GM12875 (cell line): ENCODE measurements around the gene MXD4.

ENCODE experiments used
- H3K4me3 ChIP-seq: one replicate; pipeline ENCODE4 v1.5.1; 2011; ENCODE audit warnings: low read depth, low read length, control low read depth
- TF ChIP-seq, protein P1 (sequence below): IDR thresholded peaks from 2 replicates; pipeline ENCODE4 v1.5.1; 2011; ENCODE audit warnings: low read depth, mild to moderate bottlenecking, control low read depth, inconsistent platforms, low read length, moderate library complexity, borderline replicate concordance; ENCODE audit not compliant: insufficient read depth

MXD4 gene

DNA sequence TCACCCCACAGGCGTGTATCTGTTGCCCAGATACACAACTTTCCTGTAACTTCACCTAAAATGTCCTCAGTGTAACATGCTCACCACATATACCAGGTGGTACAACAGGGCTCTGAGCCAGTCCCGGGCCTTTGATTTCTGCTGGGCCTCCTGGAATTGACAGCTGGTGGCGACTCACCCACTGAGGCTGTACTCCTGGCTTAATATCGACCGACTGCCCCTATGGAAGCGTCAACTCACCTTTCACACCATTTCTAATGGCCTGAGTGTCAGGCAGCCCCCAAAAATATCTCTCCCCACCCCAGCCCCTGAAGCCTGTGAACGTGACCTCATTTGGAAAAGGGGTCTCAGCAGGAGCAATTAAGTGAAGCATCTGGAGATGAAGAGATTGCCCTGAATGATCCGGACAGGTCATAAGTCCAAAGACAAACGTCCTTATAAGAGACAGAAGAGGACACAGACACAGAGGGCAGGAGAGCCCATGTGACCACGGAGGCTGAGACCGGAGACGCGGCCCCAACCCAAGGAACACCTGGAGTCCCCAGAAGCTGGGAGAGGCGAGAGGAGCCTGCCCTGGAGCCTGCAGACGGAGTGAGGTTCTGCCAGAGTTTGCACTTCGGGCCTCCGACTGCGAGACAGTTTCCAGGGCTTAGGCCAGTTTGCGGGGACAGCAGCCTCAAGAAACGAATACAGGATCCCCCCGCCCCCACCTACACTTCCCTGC is 12.6 kb upstream of the MXD4 start:
- H3K4me3 ChIP-seq: no peak overlapping the region
- TF ChIP-seq, protein P1, sequence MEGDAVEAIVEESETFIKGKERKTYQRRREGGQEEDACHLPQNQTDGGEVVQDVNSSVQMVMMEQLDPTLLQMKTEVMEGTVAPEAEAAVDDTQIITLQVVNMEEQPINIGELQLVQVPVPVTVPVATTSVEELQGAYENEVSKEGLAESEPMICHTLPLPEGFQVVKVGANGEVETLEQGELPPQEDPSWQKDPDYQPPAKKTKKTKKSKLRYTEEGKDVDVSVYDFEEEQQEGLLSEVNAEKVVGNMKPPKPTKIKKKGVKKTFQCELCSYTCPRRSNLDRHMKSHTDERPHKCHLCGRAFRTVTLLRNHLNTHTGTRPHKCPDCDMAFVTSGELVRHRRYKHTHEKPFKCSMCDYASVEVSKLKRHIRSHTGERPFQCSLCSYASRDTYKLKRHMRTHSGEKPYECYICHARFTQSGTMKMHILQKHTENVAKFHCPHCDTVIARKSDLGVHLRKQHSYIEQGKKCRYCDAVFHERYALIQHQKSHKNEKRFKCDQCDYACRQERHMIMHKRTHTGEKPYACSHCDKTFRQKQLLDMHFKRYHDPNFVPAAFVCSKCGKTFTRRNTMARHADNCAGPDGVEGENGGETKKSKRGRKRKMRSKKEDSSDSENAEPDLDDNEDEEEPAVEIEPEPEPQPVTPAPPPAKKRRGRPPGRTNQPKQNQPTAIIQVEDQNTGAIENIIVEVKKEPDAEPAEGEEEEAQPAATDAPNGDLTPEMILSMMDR: no peak

- H3K4me3 ChIP-seq: no peak overlapping the region
- TF ChIP-seq, protein P1: no peak
Measured at GRCh38 chr4:2273657-2274319, 11.9 kb upstream of the MXD4 start.

GRCh38 chr4:2273221-2273620 is 11.3 kb upstream of the MXD4 start:
- no peak overlapping the region for H3K4me3 ChIP-seq
- TF ChIP-seq, protein P1: no peak

DNA sequence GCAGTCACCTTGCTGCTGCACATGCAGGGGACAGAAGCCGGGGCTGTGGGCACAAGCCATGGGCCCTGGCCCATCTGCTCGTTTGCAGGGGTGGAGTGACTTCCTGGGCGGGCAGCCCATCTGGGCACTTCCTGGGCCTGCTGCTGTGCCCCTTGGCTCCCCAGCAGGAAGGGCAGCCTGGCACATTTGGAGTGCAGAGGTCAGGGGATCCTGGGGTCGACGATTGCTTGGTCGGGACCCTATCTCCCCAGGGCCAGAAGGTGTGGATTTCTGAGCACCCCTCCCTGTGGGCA is 10.9 kb upstream of the MXD4 start:
- TF ChIP-seq, protein P1: no peak
- H3K4me3 ChIP-seq: no peak overlapping the region

GRCh38 chr4:2272026-2272827 is 10.3 kb upstream of the MXD4 start:
- TF ChIP-seq, protein P1: no peak
- no peak overlapping the region for H3K4me3 ChIP-seq

DNA sequence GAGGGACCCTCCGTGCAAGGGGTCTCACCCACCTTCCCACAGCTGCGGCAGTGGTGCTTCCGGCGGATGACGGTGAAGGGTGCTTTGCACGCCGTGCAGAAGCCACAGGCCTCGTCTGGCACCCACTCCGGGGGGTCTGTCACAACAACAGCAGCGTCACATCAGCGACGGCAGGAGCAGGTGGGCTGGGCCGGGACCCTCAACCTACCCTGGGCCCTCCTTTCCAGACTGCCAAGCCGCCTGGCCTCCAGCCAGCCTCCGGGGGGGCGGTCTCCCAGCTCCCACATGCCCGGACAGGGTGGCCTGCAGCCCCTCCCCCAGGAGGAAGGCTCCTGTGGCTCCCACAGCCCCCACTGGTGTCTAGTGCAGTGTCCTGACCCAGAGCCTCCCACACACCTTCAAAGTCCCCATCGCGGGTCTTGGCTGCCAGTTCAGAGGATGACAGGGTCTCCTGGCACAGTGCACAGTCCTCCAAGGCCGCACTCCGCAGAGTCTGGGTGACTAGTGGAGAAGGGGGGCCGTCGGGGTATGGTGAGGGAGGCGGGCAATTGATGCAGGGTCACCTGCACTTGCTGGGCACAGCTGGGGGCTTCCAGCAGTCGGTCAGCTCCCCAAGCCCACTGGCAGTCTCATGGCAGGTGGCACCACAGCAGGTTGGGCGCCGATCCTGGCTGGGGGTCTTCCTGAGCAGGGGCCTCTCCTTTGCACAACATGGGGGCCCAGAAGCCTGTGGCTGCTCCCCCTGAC is 9.5 kb upstream of the MXD4 start:
- TF ChIP-seq, protein P1: no peak
- H3K4me3 ChIP-seq: no peak overlapping the region
